HUES6 (cell line): ENCODE results near the gene IQCE.

Experiments used
- H3K27ac ChIP-seq: 2 replicates; pipeline ENCODE4 v1.7.0; 2013; ENCODE audit warnings: low read depth, mild to moderate bottlenecking, low read length, inconsistent platforms
- H3K27me3 ChIP-seq: 2 replicates; pipeline ENCODE4 v1.6.1; 2013; ENCODE audit warnings: low read length; ENCODE audit not compliant: control insufficient read depth, insufficient read depth
- H3K36me3 ChIP-seq: 2 replicates; pipeline ENCODE4 v1.6.1; 2013; ENCODE audit warnings: low read length; ENCODE audit not compliant: control insufficient read depth, insufficient read depth
- H3K4me1 ChIP-seq: 2 replicates; pipeline ENCODE4 v1.6.1; 2013; ENCODE audit warnings: low read length; ENCODE audit not compliant: control insufficient read depth, insufficient read depth
- H3K4me3 ChIP-seq: 2 replicates; pipeline ENCODE4 v1.5.1; 2013; ENCODE audit warnings: low read depth, low read length
- H3K9ac ChIP-seq: one replicate; pipeline ENCODE4 v1.6.1; 2013; ENCODE audit warnings: mild to moderate bottlenecking, low read length
- H3K9me3 ChIP-seq: 2 replicates; pipeline ENCODE4 v1.6.1; 2013; ENCODE audit warnings: low read depth, low read length; ENCODE audit not compliant: control insufficient read depth, insufficient read depth

IQCE gene

DNA sequence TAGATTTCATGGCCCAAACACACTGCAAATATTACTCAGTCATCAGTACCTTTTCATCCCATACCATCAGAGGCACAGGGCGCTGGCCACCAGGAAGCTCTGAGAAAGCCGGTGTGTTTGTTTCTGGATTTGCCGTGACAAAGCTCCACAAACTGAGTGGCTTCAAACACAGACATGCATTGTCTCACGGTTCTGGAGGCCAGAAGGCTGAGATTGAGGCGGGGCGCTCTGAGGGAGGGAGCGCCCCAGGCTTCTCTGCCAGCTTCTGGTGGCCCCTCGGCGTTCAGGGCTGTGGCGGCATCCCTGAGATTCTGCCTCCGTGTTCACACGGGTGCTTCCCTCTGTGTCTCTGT is 69.3 kb downstream of the IQCE start:
- Histone ChIP-seq H3K27me3 (no peaks in the 10 kb centered on the region), H3K27ac (no peak overlapping the region), H3K9me3 (0 out of 2 replicates have a peak, but pooled peaks cover 3% of the 10 kb centered on the region), H3K9ac (no peak overlapping the region), H3K36me3 (no peaks in the 10 kb centered on the region), H3K4me1 (peaks cover 10% of the 10 kb centered on the region; the same call in 1 of the 2 replicates), H3K4me3 (no peak overlapping the region)

DNA sequence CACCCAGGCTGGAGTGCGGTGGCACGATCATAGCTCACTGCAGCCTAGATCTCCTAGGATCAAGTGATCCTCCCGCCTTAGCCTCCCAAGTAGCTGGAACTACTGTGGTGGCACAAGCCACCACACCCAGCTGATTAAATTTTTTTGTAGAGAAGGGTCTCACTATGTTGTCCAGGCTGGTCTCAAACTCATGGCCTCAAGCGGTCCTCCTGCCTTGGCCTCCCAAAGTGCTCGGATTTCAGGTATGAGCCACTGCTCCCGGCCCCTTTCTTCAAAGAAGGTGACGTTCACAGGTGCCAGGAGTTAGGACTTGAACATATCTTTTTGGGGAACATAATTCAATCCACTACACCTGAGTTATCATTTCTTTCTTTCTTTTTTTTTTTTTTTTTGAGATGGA is 70.1 kb downstream of the IQCE start:
- Histone ChIP-seq H3K27me3 (no peaks in the 10 kb centered on the region), H3K27ac (no peak overlapping the region), H3K9me3 (0 out of 2 replicates have a peak, but pooled peaks cover 3% of the 10 kb centered on the region), H3K36me3 (no peaks in the 10 kb centered on the region), H3K4me1 (peaks cover 12% of the 10 kb centered on the region), H3K4me3 (no peak overlapping the region), H3K9ac (no peak overlapping the region)

- no peaks in the 10 kb centered on the region for H3K36me3 ChIP-seq
- 0 out of 2 replicates have a peak, but pooled peaks cover 3% of the 10 kb centered on the region for H3K9me3 ChIP-seq
- H3K27me3 ChIP-seq, result no peaks in the 10 kb centered on the region
- H3K4me3 ChIP-seq, result no peak overlapping the region
- H3K9ac ChIP-seq, result no peak overlapping the region
- H3K4me1 ChIP-seq, result peaks cover 13% of the 10 kb centered on the region
- H3K27ac ChIP-seq, result no peak overlapping the region
Observed at GRCh38 chr7:2629746-2630681, 71.2 kb downstream of the IQCE start.

- H3K4me1 ChIP-seq, result peaks cover 18% of the 10 kb centered on the region
Observed at GRCh38 chr7:2631946-2632732, 73.4 kb downstream of the IQCE start, which contains the start of gene TTYH3. Gene TTYH3, plus strand, starts transcription at chr7:2631986. Its CDS starts 170 bp downstream, at chr7:2632156.

DNA sequence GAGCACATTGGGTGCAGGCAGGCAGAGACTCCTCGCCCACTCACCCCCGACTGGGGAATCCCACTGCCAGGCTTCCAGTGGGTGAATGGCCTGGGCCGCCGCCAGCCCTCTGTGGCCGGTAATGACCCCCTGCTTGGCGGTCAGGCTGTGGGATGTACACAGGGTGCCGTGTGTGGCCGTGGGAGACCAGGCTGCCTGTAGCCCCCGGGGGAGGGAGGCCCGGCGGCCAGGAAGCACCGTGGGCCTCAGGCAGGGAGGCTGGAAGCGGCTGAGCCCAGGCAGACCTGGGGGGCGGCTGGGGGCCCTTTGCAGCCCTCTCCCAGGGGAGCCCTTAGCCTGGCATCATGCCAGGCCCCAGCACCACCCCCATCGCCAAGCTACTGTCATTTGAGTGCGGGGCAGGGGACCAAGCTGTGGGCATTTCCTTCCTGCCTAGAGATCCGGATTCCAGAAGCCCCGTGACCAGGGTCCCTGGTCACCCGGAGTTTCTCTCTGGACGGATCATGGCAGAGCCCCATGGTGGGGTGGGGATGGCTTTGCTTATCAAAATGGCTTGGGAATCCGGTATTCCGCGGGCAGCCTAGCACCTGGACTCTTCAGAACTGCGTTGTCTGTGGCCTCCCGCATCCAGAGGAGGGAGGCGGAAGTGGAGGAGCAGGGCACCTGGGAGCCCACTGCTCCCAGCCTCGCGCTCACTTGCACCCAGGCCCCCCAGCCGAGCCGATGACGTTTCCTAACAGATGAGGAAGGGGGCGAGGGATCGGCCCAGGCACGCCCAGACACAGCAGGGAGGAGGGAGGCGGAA is 74.2 kb downstream of the IQCE start:
- H3K9ac ChIP-seq, result peak overlapping the region; percentile 90
- peak overlapping the region; percentile 52; the same call in 1 of the 2 replicates for H3K27ac ChIP-seq
- H3K4me3 ChIP-seq, result peak overlapping the region; percentile 77
- H3K4me1 ChIP-seq, result peaks cover 18% of the 10 kb centered on the region
- no peaks in the 10 kb centered on the region for H3K27me3 ChIP-seq
- peaks cover 9% of the 10 kb centered on the region; the same call in 1 of the 2 replicates for H3K36me3 ChIP-seq
- H3K9me3 ChIP-seq, result no peaks in the 10 kb centered on the region

More at GRCh38 chr7:2631946-2632732, 73.4 kb downstream of the IQCE start, which contains the start of gene TTYH3:
- Histone ChIP-seq H3K9ac (peak within 1 kb of the TSS; percentile 90), H3K36me3 (peaks cover 9% of the 10 kb centered on the region; the same call in 1 of the 2 replicates), H3K27ac (peak within 1 kb of the TSS; percentile 52; the same call in 1 of the 2 replicates), H3K4me3 (peak within 1 kb of the TSS; percentile 77), H3K9me3 (no peaks in the 10 kb centered on the region), H3K27me3 (no peaks in the 10 kb centered on the region)

DNA sequence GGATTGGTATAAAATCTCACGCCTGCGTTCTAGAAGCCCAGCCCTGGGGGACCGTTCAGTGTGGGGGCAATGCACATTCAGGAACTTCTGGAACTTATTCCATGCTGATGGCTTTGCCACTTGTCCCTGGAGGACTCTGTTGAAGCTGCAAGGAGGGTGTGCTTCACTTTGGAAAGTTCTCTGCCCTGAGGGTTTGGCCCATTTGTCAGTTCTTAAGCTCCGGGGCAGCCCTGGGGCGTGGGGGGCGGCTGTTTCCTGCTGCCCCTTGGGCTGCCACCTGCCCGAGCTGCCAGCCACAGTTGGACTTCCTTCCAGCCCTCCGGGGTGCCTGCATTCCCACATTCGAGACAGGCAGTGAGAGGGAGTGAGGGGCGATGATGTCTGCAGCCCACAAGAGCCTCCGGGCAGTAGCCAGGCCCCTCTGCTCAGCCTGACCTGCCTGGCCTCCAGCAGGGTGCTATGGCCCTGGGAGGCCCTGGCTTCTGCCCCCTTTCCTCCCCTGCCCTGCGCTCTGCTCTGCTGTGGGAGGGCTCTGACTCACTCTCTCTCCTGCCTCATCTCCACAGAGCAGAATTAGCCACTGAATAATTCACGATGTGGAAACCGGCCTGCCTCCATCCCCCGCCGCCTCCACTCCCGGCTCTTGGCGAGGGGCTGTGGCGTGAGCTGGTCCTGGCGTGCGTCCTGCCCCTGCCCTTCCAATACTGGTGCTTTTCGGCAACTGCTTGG is 74.9 kb downstream of the IQCE start:
- H3K27me3 ChIP-seq, result no peaks in the 10 kb centered on the region
- H3K9ac ChIP-seq, result peak overlapping the region; percentile 90
- H3K9me3 ChIP-seq, result no peaks in the 10 kb centered on the region
- peaks cover 18% of the 10 kb centered on the region for H3K4me1 ChIP-seq
- peak overlapping the region; percentile 77 for H3K4me3 ChIP-seq
- peak overlapping the region; percentile 52 for H3K27ac ChIP-seq
- peaks cover 9% of the 10 kb centered on the region; the same call in 1 of the 2 replicates for H3K36me3 ChIP-seq

- Histone ChIP-seq H3K27ac (peak overlapping the region; percentile 52; the same call in 1 of the 2 replicates), H3K9me3 (no peaks in the 10 kb centered on the region), H3K27me3 (no peaks in the 10 kb centered on the region), H3K9ac (peak overlapping the region; percentile 90), H3K4me1 (peaks cover 18% of the 10 kb centered on the region), H3K4me3 (peak overlapping the region; percentile 77), H3K36me3 (peaks cover 9% of the 10 kb centered on the region)
Observed at GRCh38 chr7:2634267-2635145, 75.7 kb downstream of the IQCE start.

DNA sequence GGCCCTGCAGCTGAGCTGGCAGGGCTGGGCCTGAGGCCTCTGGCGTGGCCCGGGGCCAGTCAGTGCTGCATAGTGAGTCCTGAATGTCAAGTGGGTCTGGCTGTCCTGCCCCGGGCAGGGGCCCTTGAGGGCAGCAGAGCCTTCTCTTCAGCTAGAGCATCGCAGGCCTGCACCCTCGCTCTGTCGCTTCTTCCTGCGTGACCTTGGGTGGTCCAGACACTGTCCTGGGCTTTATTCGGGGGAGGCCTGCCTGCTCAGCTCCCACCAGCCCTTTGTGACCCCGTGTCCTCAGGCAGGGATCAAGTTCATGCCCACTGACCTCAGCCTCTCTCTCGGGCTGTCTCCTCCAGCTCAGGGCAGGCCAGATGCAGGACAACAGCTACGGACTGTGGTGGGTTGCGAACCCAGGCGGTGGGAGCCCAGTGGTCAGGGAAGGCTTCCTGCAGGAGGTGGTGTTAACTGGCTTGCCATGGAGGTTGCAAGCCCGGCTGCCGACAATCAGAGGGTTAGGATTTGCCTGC is 76.4 kb downstream of the IQCE start:
- Histone ChIP-seq H3K27ac (no peak overlapping the region), H3K4me3 (no peak overlapping the region), H3K27me3 (no peaks in the 10 kb centered on the region), H3K36me3 (peaks cover 9% of the 10 kb centered on the region), H3K9ac (no peak overlapping the region), H3K9me3 (no peaks in the 10 kb centered on the region), H3K4me1 (peaks cover 18% of the 10 kb centered on the region)
